GM12878 (cell line): ENCODE data around the gene OSBPL2.

Experiments used
- YY1 ChIP-seq: IDR thresholded peaks from 2 replicates; pipeline ENCODE4 v1.6.1; 2011; ENCODE audit warnings: low read depth, mild to moderate bottlenecking, low read length
- TF ChIP-seq, protein P1 (sequence below): fragments of 450-650 bp; IDR thresholded peaks from 2 replicates; pipeline ENCODE4 v1.6.1; 2018; ENCODE audit warnings: borderline replicate concordance, mild to moderate bottlenecking; ENCODE audit not compliant: partially characterized antibody

DNA sequence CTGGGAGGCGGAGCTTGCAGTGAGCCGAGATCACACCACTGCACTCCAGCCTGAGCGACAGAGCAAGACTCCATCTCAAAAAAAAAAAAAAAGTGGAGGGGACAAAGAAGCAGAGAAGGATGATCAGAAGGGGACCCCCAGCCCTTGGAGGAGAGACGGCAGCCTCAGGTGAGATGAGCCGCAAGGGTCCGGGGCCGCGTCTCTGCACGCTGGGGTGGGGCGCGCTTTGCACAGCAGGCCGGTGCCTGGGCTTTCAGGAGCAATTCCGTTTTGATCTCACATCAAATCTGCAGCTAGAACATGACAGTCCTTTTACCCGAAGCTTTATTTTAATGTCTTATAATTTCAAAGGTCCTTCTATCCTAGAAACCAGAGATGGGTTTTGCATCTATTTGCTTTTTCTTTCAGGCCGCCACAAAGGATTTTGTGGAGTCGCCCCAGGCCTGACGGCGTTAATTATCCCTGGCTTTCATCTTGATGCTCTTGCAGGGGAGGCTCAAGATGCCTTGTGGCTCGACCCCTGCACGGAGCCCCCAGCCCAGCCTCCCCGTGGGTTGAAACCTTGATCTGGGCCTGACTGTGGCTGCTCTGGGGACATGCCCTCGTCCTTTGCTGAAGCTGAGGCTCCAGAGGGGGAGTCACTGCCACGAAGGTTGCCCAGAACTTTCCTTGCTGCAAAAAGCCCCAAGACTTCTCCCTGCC lies 35.5 kb upstream of the OSBPL2 start:
- TF ChIP-seq YY1 = no peak
- TF ChIP-seq, protein P1, sequence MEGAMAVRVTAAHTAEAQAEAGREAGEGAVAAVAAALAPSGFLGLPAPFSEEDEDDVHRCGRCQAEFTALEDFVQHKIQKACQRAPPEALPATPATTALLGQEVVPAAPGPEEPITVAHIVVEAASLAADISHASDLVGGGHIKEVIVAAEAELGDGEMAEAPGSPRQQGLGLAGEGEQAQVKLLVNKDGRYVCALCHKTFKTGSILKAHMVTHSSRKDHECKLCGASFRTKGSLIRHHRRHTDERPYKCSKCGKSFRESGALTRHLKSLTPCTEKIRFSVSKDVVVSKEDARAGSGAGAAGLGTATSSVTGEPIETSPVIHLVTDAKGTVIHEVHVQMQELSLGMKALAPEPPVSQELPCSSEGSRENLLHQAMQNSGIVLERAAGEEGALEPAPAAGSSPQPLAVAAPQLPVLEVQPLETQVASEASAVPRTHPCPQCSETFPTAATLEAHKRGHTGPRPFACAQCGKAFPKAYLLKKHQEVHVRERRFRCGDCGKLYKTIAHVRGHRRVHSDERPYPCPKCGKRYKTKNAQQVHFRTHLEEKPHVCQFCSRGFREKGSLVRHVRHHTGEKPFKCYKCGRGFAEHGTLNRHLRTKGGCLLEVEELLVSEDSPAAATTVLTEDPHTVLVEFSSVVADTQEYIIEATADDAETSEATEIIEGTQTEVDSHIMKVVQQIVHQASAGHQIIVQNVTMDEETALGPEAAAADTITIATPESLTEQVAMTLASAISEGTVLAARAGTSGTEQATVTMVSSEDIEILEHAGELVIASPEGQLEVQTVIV = no peak
